NT2/D1 (cell line): Measurements from ENCODE around the gene CCDC15.
"Not testable (repeated sequence)": the region's sequence is repeated elsewhere in the genome, so short reads cannot be mapped to it uniquely, and the experiment has no call there.

Experiments used
- DNase-seq: peaks from one replicate; pipeline ENCODE4 v3.0.0-alpha.2; 2011; ENCODE audit warnings: low read depth, low spot score
- H3K27me3 ChIP-seq: 2 replicates; pipeline ENCODE4 v1.6.0; 2011; ENCODE audit warnings: mild to moderate bottlenecking; ENCODE audit not compliant: insufficient read length, insufficient read depth
- H3K36me3 ChIP-seq: 2 replicates; pipeline ENCODE4 v1.6.1; 2011; ENCODE audit warnings: mild to moderate bottlenecking, low read length, mixed read lengths; ENCODE audit not compliant: insufficient read depth, insufficient read length
- H3K4me1 ChIP-seq: 2 replicates; pipeline ENCODE4 v1.5.1; 2011; ENCODE audit not compliant: insufficient read depth, insufficient read length
- H3K4me3 ChIP-seq: 2 replicates; pipeline ENCODE4 v1.5.1; 2011; ENCODE audit warnings: low read depth; ENCODE audit not compliant: insufficient read length
- H3K9ac ChIP-seq: 2 replicates; pipeline ENCODE4 v1.6.0; 2011; ENCODE audit warnings: low read depth; ENCODE audit not compliant: insufficient read length
- H3K9me3 ChIP-seq: 2 replicates; pipeline ENCODE4 v1.5.1; 2011; ENCODE audit warnings: mild to moderate bottlenecking, low read length; ENCODE audit not compliant: insufficient read depth
- SUZ12 ChIP-seq: IDR thresholded peaks from 2 replicates; pipeline ENCODE4 v1.6.1; 2011; ENCODE audit not compliant: insufficient read length, insufficient read depth; ENCODE audit errors: extremely low read depth
- YY1 ChIP-seq: IDR thresholded peaks from 2 replicates; pipeline ENCODE4 v1.6.1; 2011; ENCODE audit not compliant: insufficient read length, insufficient read depth
- ZNF274 ChIP-seq: IDR thresholded peaks from 2 replicates; pipeline ENCODE4 v1.6.1; 2011; ENCODE audit warnings: mild to moderate bottlenecking, low read depth, low read length

The CCDC15 gene

GRCh38 chr11:125049164-125049792 lies 95.3 kb downstream of the CCDC15 start:
- H3K9ac ChIP-seq = no peak overlapping the region
- H3K4me3 ChIP-seq = no peak overlapping the region
- no peaks in the 10 kb centered on the region for H3K9me3 ChIP-seq
- no peaks in the 10 kb centered on the region for H3K4me1 ChIP-seq
- TF ChIP-seq ZNF274 = no peak
- no peak for TF ChIP-seq SUZ12
- no peak for TF ChIP-seq YY1
- no peaks in the 10 kb centered on the region for H3K36me3 ChIP-seq
- DNase-seq = no peak
- no peaks in the 10 kb centered on the region for H3K27me3 ChIP-seq

- H3K27me3 ChIP-seq = no peaks in the 10 kb centered on the region
- no peak for DNase-seq
- H3K4me1 ChIP-seq = no peaks in the 10 kb centered on the region
- no peak overlapping the region for H3K4me3 ChIP-seq
- H3K36me3 ChIP-seq = no peaks in the 10 kb centered on the region
- H3K9me3 ChIP-seq = no peaks in the 10 kb centered on the region
- no peak overlapping the region for H3K9ac ChIP-seq
- TF ChIP-seq YY1 = no peak
- TF ChIP-seq ZNF274 = no peak
- no peak for TF ChIP-seq SUZ12
Measured at GRCh38 chr11:125052047-125052446, 98.0 kb downstream of the CCDC15 start.

- no peak for DNase-seq
- no peaks in the 10 kb centered on the region for H3K27me3 ChIP-seq
- no peak overlapping the region for H3K9ac ChIP-seq
Measured at GRCh38 chr11:125053167-125053566, 99.2 kb downstream of the CCDC15 start.

GRCh38 chr11:125055107-125055715 lies 101.2 kb downstream of the CCDC15 start:
- TF ChIP-seq SUZ12 (no peak), ZNF274 (no peak), YY1 (no peak)
- Histone ChIP-seq H3K9ac (no peak overlapping the region), H3K9me3 (no peaks in the 10 kb centered on the region), H3K27me3 (no peaks in the 10 kb centered on the region), H3K4me1 (no peaks in the 10 kb centered on the region), H3K4me3 (no peak overlapping the region), H3K36me3 (no peaks in the 10 kb centered on the region)
- DNase-seq = no peak

More at GRCh38 chr11:125053167-125053566, 99.2 kb downstream of the CCDC15 start:
- Histone ChIP-seq H3K9me3 (no peaks in the 10 kb centered on the region), H3K4me1 (no peaks in the 10 kb centered on the region), H3K4me3 (no peak overlapping the region), H3K36me3 (no peaks in the 10 kb centered on the region)
- no peak for TF ChIP-seq ZNF274
- TF ChIP-seq YY1 = no peak
- TF ChIP-seq SUZ12 = no peak

GRCh38 chr11:125056111-125056510 lies 102.1 kb downstream of the CCDC15 start:
- not testable (repeated sequence) for H3K36me3 ChIP-seq, H3K4me3 ChIP-seq, H3K27me3 ChIP-seq, DNase-seq, H3K9ac ChIP-seq, H3K9me3 ChIP-seq, H3K4me1 ChIP-seq

GRCh38 chr11:125056931-125057692 lies 103.1 kb downstream of the CCDC15 start:
- Histone ChIP-seq H3K4me3 (no peak overlapping the region), H3K4me1 (no peaks in the 10 kb centered on the region), H3K9ac (no peak overlapping the region), H3K27me3 (peaks cover 13% of the 10 kb centered on the region), H3K36me3 (no peaks in the 10 kb centered on the region), H3K9me3 (no peaks in the 10 kb centered on the region)
- TF ChIP-seq SUZ12 = no peak
- no peak for TF ChIP-seq YY1
- no peak for TF ChIP-seq ZNF274
- no peak for DNase-seq

GRCh38 chr11:125057693-125058016 lies 103.7 kb downstream of the CCDC15 start:
- Histone ChIP-seq H3K27me3 (peaks cover 19% of the 10 kb centered on the region), H3K9me3 (no peaks in the 10 kb centered on the region), H3K9ac (no peak overlapping the region), H3K4me3 (no peak overlapping the region), H3K4me1 (no peaks in the 10 kb centered on the region), H3K36me3 (no peaks in the 10 kb centered on the region)
- TF ChIP-seq SUZ12 (no peak), ZNF274 (no peak), YY1 (no peak)
- DNase-seq = no peak
